Ovary (tissue), 9 donors: ENCODE results near the gene ARHGAP40. TPM values are rescaled to one million over a fixed set of nuclear protein-coding genes. Genes with fewer than 3 reads are reported as not detected.

Experiments used
- polyA plus RNA-seq, 2 donors: library from polyadenylated mRNA; stranded (reverse); fragments of 200-250 nt in 1 of 2; fragments of 350-450 nt in 1 of 2; fragmentation: Illumina TruSeq in 1 of 2; extraction: RNeasy Lipid Tissue Mini Kit (QIAGEN cat#74804) in 1 of 2; gene quantifications; one replicate each; pipeline ENCODE4 v1.2.3, GENCODE V29; 2013 to 2014
- total RNA-seq, 7 donors: library from RNA; depleted of rRNA in 2 of 7; stranded (reverse); fragments of >200 nt in 2 of 7; fragmentation: NEBNext Ultra II Directional in 3 of 7; extraction: Animal tissue kit (Norgen Biotek cat#: 25700) in 3 of 7; gene quantifications; one replicate each; pipeline versions ENCODE4 v1.1.0 to v1.2.4, GENCODE V29; 2016 to 2023
- donor health status: DM: no; HTN: no; CAD: no; lungs with moderate emphysema.
- donor health status: DM: no; HTN: no; CAD: no.
- donor health status: Bipolar disorder and iron deficiency.
- donor health status: DM: yes; HTN: yes; CAD: no.
- donor health status: DM: no; HTN: no; CAD: no.
- donor health status: DM: yes; HTN: yes; CAD: no.

The ARHGAP40 gene
- total and polyA plus RNA-seq, 9 donors, result not detected

Other genes with a start within 250 kb of the ARHGAP40 start
- 10 to 100 TPM; 22.9 to 72.2 (median 40.1) TPM for gene SNHG17, start 166.5 kb upstream of the ARHGAP40 start, total RNA-seq
- 10 to 100 TPM; 22.8 to 41.7 TPM for gene SNHG17, start 166.5 kb upstream of the ARHGAP40 start, polyA plus RNA-seq
- gene RALGAPB, start 129.0 kb upstream of the ARHGAP40 start, total RNA-seq, result 10 to 100 TPM; 27.0 to 41.3 (median 32.5) TPM
- 10 to 100 TPM; 10.4 to 26.3 TPM for gene RALGAPB, start 129.0 kb upstream of the ARHGAP40 start, polyA plus RNA-seq
- not detected for gene ADIG, start 20.6 kb upstream of the ARHGAP40 start, total RNA-seq
- not detected for gene ADIG, start 20.6 kb upstream of the ARHGAP40 start, polyA plus RNA-seq
- gene SLC32A1, start 122.7 kb downstream of the ARHGAP40 start, total RNA-seq, result not detected
- gene SLC32A1, start 122.7 kb downstream of the ARHGAP40 start, polyA plus RNA-seq, result not detected
- 10 to 100 TPM in 4 of 7 donors, 1 to 10 TPM in 3; 6.2 to 12.3 (median 10.6) TPM for gene ACTR5, start 146.7 kb downstream of the ARHGAP40 start, total RNA-seq
- 1 to 10 TPM; 6.8 to 7.1 TPM for gene ACTR5, start 146.7 kb downstream of the ARHGAP40 start, polyA plus RNA-seq
- 10 to 100 TPM in 1 of 7 donors, 1 to 10 TPM in 4, under 1 TPM in 2; 0.92 to 56.4 (median 2.9) TPM for gene PPP1R16B, start 203.9 kb downstream of the ARHGAP40 start, total RNA-seq
- gene PPP1R16B, start 203.9 kb downstream of the ARHGAP40 start, polyA plus RNA-seq, result 10 to 100 TPM in 1 of 2 donors, 1 to 10 TPM in 1; 2.5 to 11.2 TPM